HepG2 (cell line): ENCODE results near the gene SLC25A36. TPM values are rescaled to one million over a fixed set of nuclear protein-coding genes. Genes with fewer than 3 reads are reported as not detected.

Experiments
- FOXP1 ChIP-seq, 2 experiments: fragments of 450-650 bp in 1 of 2; IDR thresholded peaks; 2 replicates each; pipeline ENCODE4 v1.6.1; 2017 to 2018; ENCODE audit warnings: antibody characterized with exemption in 1 of 2
- GPN1 ChIP-seq: sonication (generic); formaldehyde crosslinking; IDR thresholded peaks from 2 replicates; pipeline ENCODE4 v1.5.1; 2020; ENCODE audit warnings: missing genetic modification reagents, borderline replicate concordance
- HES4 ChIP-seq: sonication (generic); formaldehyde crosslinking; IDR thresholded peaks from 2 replicates; pipeline ENCODE4 v1.9.0; 2021; ENCODE audit warnings: mild to moderate bottlenecking, missing genetic modification reagents, borderline replicate concordance
- HOXA3 ChIP-seq: sonication (generic); formaldehyde crosslinking; IDR thresholded peaks from 2 replicates; pipeline ENCODE4 v1.5.0; 2020; ENCODE audit warnings: missing genetic modification reagents
- KLF12 ChIP-seq: sonication (generic); formaldehyde crosslinking; IDR thresholded peaks from 2 replicates; pipeline ENCODE4 v1.4.0; 2020; ENCODE audit warnings: missing genetic modification reagents, borderline replicate concordance
- NCOA2 ChIP-seq: sonication (generic); formaldehyde crosslinking; IDR thresholded peaks from 2 replicates; pipeline ENCODE4 v1.8.0; 2022; ENCODE audit warnings: inconsistent platforms
- NR2F1 ChIP-seq, 2 experiments: fragments of 450-650 bp in 1 of 2; formaldehyde crosslinking in 1 of 2; IDR thresholded peaks; 2 replicates each; pipeline versions ENCODE4 v1.5.0 to v1.6.1; 2016 to 2020; ENCODE audit warnings: mild to moderate bottlenecking in 1 of 2, missing compliant biosample characterization in 1 of 2, missing genetic modification reagents in 1 of 2, moderate library complexity in 1 of 2
- SRY ChIP-seq: sonication (generic); formaldehyde crosslinking; IDR thresholded peaks from 2 replicates; pipeline ENCODE4 v1.8.0; 2022; ENCODE audit warnings: mild to moderate bottlenecking, missing genetic modification reagents
- TP53 ChIP-seq: sonication (generic); formaldehyde crosslinking; conservative IDR thresholded peaks from 2 replicates; pipeline ENCODE4 v1.4.0; 2020; ENCODE audit warnings: missing genetic modification reagents
- U2AF1 ChIP-seq: fragments of 200-400 bp; formaldehyde crosslinking; optimal IDR thresholded peaks from 2 replicates; pipeline ENCODE3; 2017; ENCODE audit warnings: mild to moderate bottlenecking, low read depth, low read length
- ZBTB46 ChIP-seq: sonication (generic); formaldehyde crosslinking; IDR thresholded peaks from 2 replicates; pipeline ENCODE4 v1.4.0; 2020; ENCODE audit warnings: mild to moderate bottlenecking, missing genetic modification reagents, borderline replicate concordance
- ZFP37 ChIP-seq: sonication (generic); formaldehyde crosslinking; IDR thresholded peaks from 2 replicates; pipeline ENCODE4 v1.4.0; 2020; ENCODE audit warnings: missing genetic modification reagents, borderline replicate concordance
- ZKSCAN8 ChIP-seq: IDR thresholded peaks from 2 replicates; pipeline ENCODE4 v1.6.1; 2016; ENCODE audit warnings: borderline replicate concordance, missing genetic modification reagents, missing compliant biosample characterization
- ZNF10 ChIP-seq: sonication (generic); formaldehyde crosslinking; IDR thresholded peaks from 2 replicates; pipeline ENCODE4 v1.4.0; 2020; ENCODE audit warnings: mild to moderate bottlenecking, low read depth, missing genetic modification reagents, borderline replicate concordance
- ZNF121 ChIP-seq: sonication (generic); formaldehyde crosslinking; IDR thresholded peaks from 2 replicates; pipeline ENCODE4 v1.5.0; 2020; ENCODE audit warnings: mild to moderate bottlenecking, missing genetic modification reagents
- ZNF160 ChIP-seq: sonication (generic); formaldehyde crosslinking; IDR thresholded peaks from 2 replicates; pipeline ENCODE4 v1.8.0; 2022; ENCODE audit warnings: mild to moderate bottlenecking, inconsistent platforms, missing genetic modification reagents
- ZNF230 ChIP-seq: sonication (generic); formaldehyde crosslinking; IDR thresholded peaks from 2 replicates; pipeline ENCODE4 v1.4.0; 2020; ENCODE audit warnings: mild to moderate bottlenecking, missing genetic modification reagents
- ZNF335 ChIP-seq: sonication (generic); formaldehyde crosslinking; IDR thresholded peaks from 2 replicates; pipeline ENCODE4 v1.4.0; 2020; ENCODE audit warnings: missing genetic modification reagents
- ZNF543 ChIP-seq: sonication (generic); formaldehyde crosslinking; IDR thresholded peaks from 2 replicates; pipeline ENCODE4 v1.4.0; 2020; ENCODE audit warnings: mild to moderate bottlenecking, missing genetic modification reagents
- ZNF589 ChIP-seq: sonication (generic); formaldehyde crosslinking; conservative IDR thresholded peaks from 2 replicates; pipeline ENCODE4 v1.8.0; 2022; ENCODE audit warnings: mild to moderate bottlenecking, moderate library complexity, missing genetic modification reagents
- ZNF670 ChIP-seq: sonication (generic); formaldehyde crosslinking; IDR thresholded peaks from 2 replicates; pipeline ENCODE4 v1.8.0; 2022; ENCODE audit warnings: mild to moderate bottlenecking, missing genetic modification reagents, borderline replicate concordance
- ZNF737 ChIP-seq: sonication (generic); formaldehyde crosslinking; IDR thresholded peaks from 2 replicates; pipeline ENCODE4 v1.5.0; 2020; ENCODE audit warnings: missing genetic modification reagents, mild to moderate bottlenecking, borderline replicate concordance
- ZNF772 ChIP-seq: sonication (generic); formaldehyde crosslinking; IDR thresholded peaks from 2 replicates; pipeline ENCODE4 v1.5.0; 2020; ENCODE audit warnings: mild to moderate bottlenecking, missing genetic modification reagents
- ZNF816 ChIP-seq: sonication (generic); formaldehyde crosslinking; IDR thresholded peaks from 2 replicates; pipeline ENCODE4 v1.8.0; 2022; ENCODE audit warnings: missing genetic modification reagents, mild to moderate bottlenecking, borderline replicate concordance
- ZNF83 ChIP-seq: sonication (generic); formaldehyde crosslinking; IDR thresholded peaks from 2 replicates; pipeline ENCODE4 v1.4.0; 2020; ENCODE audit warnings: missing genetic modification reagents, mild to moderate bottlenecking, borderline replicate concordance
- ZNF841 ChIP-seq: sonication (generic); formaldehyde crosslinking; IDR thresholded peaks from 2 replicates; pipeline ENCODE4 v1.8.1; 2023; ENCODE audit warnings: missing genetic modification reagents, borderline replicate concordance
- ZSCAN12 ChIP-seq: sonication (generic); formaldehyde crosslinking; IDR thresholded peaks from 2 replicates; pipeline ENCODE4 v1.9.0; 2021; ENCODE audit warnings: mild to moderate bottlenecking, missing genetic modification reagents
- ZSCAN29 ChIP-seq: sonication (generic); formaldehyde crosslinking; conservative IDR thresholded peaks from 2 replicates; pipeline ENCODE4 v1.4.0; 2020; ENCODE audit warnings: mild to moderate bottlenecking, missing genetic modification reagents
- ZSCAN31 ChIP-seq: sonication (generic); formaldehyde crosslinking; IDR thresholded peaks from 2 replicates; pipeline ENCODE4 v1.5.0; 2020; ENCODE audit warnings: low read depth, mild to moderate bottlenecking, missing genetic modification reagents
- ZZZ3 ChIP-seq: sonication (generic); formaldehyde crosslinking; IDR thresholded peaks from 2 replicates; pipeline ENCODE4 v1.4.0; 2020; ENCODE audit warnings: missing genetic modification reagents, mild to moderate bottlenecking, borderline replicate concordance
- polyA plus RNA-seq, 8 experiments: library from polyadenylated mRNA; depleted of rRNA in 3 of 8; stranded (reverse) in 7 of 8; unstranded in 1 of 8; fragments of >200 nt; fragmentation: Illumina TruSeq in 4 of 8; extraction: Trizol in 4 of 8; gene quantifications; 2 replicates each; pipeline versions ENCODE4 v1.2.1 to v1.2.3, GENCODE V29; 2011 to 2016; ENCODE audit warnings: low read depth in 4 of 8, missing spikeins in 1 of 8, mixed read lengths in 1 of 8; ENCODE audit not compliant: insufficient read depth in 1 of 8
- total RNA-seq, 5 experiments: library from RNA; depleted of rRNA; stranded (reverse); fragments of >200 nt; fragmentation: Illumina TruSeq; extraction: Trizol; gene quantifications; 2 replicates each; pipeline ENCODE4 v1.2.3, GENCODE V29; 2016; ENCODE audit warnings: low read depth in 1 of 5

Gene SLC25A36
- total and polyA plus RNA-seq, 2 of the 13 experiments (the other 11 are each of a cell fraction or from before 2014, with no cell fraction given), result 30.6 to 85.6 TPM

DNA sequence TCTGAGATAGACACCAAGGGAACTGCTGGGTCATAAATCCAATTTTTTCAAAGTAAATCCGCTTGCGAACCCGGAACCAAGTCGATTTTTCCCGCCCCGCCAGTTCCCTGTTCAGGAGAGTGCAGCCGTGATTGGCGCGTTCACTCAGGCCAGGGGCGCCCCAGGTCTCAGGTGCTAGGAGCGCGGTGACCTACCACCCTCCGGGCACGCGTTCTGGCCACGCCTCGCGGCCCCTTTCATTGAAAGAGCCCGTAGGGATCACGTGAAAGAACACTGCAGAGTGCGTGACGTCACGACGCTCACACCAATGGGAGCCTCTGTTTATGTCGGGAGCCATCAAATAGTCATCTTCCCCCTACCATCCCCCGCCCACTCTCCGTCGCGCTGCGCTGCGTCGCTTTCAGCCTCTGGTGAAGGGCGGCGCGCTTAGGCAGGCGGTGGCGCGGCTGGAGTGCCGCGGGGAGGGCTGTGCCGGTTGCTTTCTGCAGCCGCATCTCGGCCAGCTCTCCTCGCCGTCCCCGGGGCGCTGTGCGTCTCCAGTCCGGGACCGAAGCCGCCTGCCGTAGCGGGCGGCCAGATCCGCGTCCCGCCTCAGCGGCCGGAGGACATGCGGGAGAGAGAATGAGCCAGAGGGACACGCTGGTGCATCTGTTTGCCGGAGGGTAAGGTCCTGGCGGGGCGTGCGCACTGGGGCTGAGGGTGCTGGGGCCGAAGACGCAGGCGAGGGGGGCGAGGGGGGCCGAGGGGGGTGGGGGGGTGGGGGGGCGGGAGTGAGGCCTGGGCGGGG, at the start of gene SLC25A36 (continued):
- TF ChIP-seq ZNF121, result peak; percentile 67; the same call in 1 of the 2 replicates
- peak; percentile 83; the same call in 1 of the 2 replicates for TF ChIP-seq ZSCAN31
- peak; percentile 76 for TF ChIP-seq NCOA2 (CRISPR knock-in tag)
- TF ChIP-seq ZNF83, result no peak
- no peak for TF ChIP-seq GPN1
- no peak for TF ChIP-seq TP53 (CRISPR knock-in tag)
- TF ChIP-seq KLF12 (CRISPR knock-in tag), result peak; percentile 58; the same call in 1 of the 2 replicates
- peak; percentile 73; the same call in 1 of the 2 replicates for TF ChIP-seq ZZZ3 (CRISPR knock-in tag)
- TF ChIP-seq ZFP37, result peak; percentile 93; the same call in 1 of the 2 replicates
- TF ChIP-seq ZNF816 (CRISPR knock-in tag), result no peak; the same call in 1 of the 2 replicates
- TF ChIP-seq ZNF335 (CRISPR knock-in tag), result 0 out of 2 replicates have a peak, but pooled peaks have one; percentile 32
- no peak for TF ChIP-seq FOXP1 (IDR thresholded peaks at IDR 0.05)
- peak; percentile 69 for TF ChIP-seq FOXP1 (CRISPR knock-in tag; IDR thresholded peaks at IDR 0.05)
- peak; percentile 87 for TF ChIP-seq ZNF230 (CRISPR knock-in tag)
- TF ChIP-seq NR2F1 (CRISPR knock-in tag; IDR thresholded peaks at IDR 0.05), result peak; percentile 51 to 85
- TF ChIP-seq ZKSCAN8 (CRISPR knock-in tag), result peak; percentile 81; the same call in 1 of the 2 replicates
- TF ChIP-seq ZNF841 (CRISPR knock-in tag), result peak; percentile 86; the same call in 1 of the 2 replicates
- peak; percentile 96 for TF ChIP-seq HES4 (CRISPR knock-in tag)
- TF ChIP-seq ZNF543 (CRISPR knock-in tag), result peak; percentile 73
- peak; percentile 98 for TF ChIP-seq ZSCAN29 (CRISPR knock-in tag)
- TF ChIP-seq ZBTB46 (CRISPR knock-in tag), result no peak
- no peak for TF ChIP-seq ZNF10 (CRISPR knock-in tag)
- peak; percentile 96 for TF ChIP-seq ZNF772
- no peak for TF ChIP-seq U2AF1
- TF ChIP-seq HOXA3 (CRISPR knock-in tag), result peak; percentile 98
- peak; percentile 81 for TF ChIP-seq SRY (CRISPR knock-in tag)
- 0 out of 2 replicates have a peak, but pooled peaks have one; percentile 31 for TF ChIP-seq ZNF160
- peak; percentile 97 for TF ChIP-seq ZNF589
- no peak; the same call in 1 of the 2 replicates for TF ChIP-seq ZNF670
- TF ChIP-seq ZSCAN12 (CRISPR knock-in tag), result peak; percentile 37; the same call in 1 of the 2 replicates
- TF ChIP-seq ZNF737, result no peak
